Activated CD4-positive, alpha-beta T cell treated with anti-CD3 and anti-CD28 coated beads, Interleukin-2, amount 10 ng/mL, durations not matched to agents 24 days and 14 days (primary cell): ENCODE data around the gene SCN2A. TPM values are rescaled to one million over a fixed set of nuclear protein-coding genes. Genes with fewer than 3 reads are reported as not detected.
"Not testable (repeated sequence)": the region's sequence is repeated elsewhere in the genome, so short reads cannot be mapped to it uniquely, and the experiment has no call there.

Experiments used
- DNase-seq: peaks from one replicate; pipeline ENCODE4 v3.0.0; 2022
- H3K27ac Mint-ChIP-seq: one replicate; pipeline ENCODE4 v1.8.0; 2022; ENCODE audit warnings: mild to moderate bottlenecking, mixed read lengths
- H3K27me3 Mint-ChIP-seq: one replicate; pipeline ENCODE4 v1.8.0; 2022; ENCODE audit warnings: mixed read lengths
- H3K36me3 Mint-ChIP-seq: one replicate; pipeline ENCODE4 v1.8.0; 2022; ENCODE audit warnings: low read depth, mild to moderate bottlenecking, mixed read lengths
- H3K4me1 Mint-ChIP-seq: one replicate; pipeline ENCODE4 v1.8.0; 2021; ENCODE audit warnings: mixed read lengths
- H3K4me3 Mint-ChIP-seq: one replicate; pipeline ENCODE4 v1.8.0; 2022; ENCODE audit warnings: mild to moderate bottlenecking, moderate library complexity, mixed read lengths
- H3K9me3 Mint-ChIP-seq: one replicate; pipeline ENCODE4 v1.8.0; 2021; ENCODE audit warnings: mixed read lengths
- intact Hi-C: fragments of 100-400 bp; cut with micrococcal nuclease; formaldehyde crosslinking; loops from one replicate; pipeline ENCODE4 v1.15.1; 2023
- total RNA-seq: library from RNA; stranded (reverse); gene quantifications from 2 replicates; pipeline ENCODE4 v1.2.3, GENCODE V29; 2022

The SCN2A gene
- total RNA-seq, 1 donor from 2014 or later = not detected

DNA sequence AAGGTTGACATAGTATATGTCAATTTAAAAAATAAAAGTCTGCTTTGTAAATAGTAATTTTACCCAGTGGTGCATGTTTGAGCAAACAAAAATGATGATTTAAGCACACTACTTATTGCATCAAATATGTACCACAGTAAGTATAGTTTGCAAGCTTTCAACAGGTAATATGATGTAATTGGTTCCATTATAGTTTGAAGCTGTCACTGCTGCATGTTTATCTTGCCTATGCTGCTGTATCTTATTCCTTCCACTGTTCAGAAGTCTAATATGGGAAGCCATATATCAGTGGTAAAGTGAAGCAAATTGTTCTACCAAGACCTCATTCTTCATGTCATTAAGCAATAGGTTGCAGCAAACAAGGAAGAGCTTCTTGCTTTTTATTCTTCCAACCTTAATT is 151.7 kb downstream of the SCN2A start:
- H3K27me3 Mint-ChIP-seq = peaks cover 14% of the 10 kb centered on the region
- intact Hi-C loops = no loop called here
- H3K4me3 Mint-ChIP-seq = no peak overlapping the region
- no peaks in the 10 kb centered on the region for H3K9me3 Mint-ChIP-seq
- no peaks in the 10 kb centered on the region for H3K36me3 Mint-ChIP-seq
- no peak overlapping the region for H3K27ac Mint-ChIP-seq
- peaks cover 10% of the 10 kb centered on the region for H3K4me1 Mint-ChIP-seq
- DNase-seq = no peak

DNA sequence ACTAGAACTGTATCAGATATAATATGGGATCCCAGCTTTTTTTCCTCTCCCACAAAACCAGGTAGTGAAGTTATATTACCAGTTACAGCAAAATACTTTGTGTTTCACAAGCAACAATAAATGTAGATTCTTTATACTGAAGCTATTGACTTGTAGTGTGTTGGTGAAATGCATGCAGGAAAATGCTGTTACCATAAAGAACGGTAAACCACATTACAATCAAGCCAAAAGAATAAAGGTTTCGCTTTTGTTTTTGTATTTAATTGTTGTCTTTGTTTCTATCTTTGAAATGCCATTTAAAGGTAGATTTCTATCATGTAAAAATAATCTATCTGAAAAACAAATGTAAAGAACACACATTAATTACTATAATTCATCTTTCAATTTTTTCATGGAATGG is 152.6 kb downstream of the SCN2A start:
- peaks cover 16% of the 10 kb centered on the region for H3K27me3 Mint-ChIP-seq
- H3K9me3 Mint-ChIP-seq = no peaks in the 10 kb centered on the region
- peaks cover 10% of the 10 kb centered on the region for H3K4me1 Mint-ChIP-seq
- no peak for DNase-seq
- intact Hi-C loops = no loop called here
- H3K4me3 Mint-ChIP-seq = peak overlapping the region; percentile 1
- no peaks in the 10 kb centered on the region for H3K36me3 Mint-ChIP-seq
- H3K27ac Mint-ChIP-seq = no peak overlapping the region

DNA sequence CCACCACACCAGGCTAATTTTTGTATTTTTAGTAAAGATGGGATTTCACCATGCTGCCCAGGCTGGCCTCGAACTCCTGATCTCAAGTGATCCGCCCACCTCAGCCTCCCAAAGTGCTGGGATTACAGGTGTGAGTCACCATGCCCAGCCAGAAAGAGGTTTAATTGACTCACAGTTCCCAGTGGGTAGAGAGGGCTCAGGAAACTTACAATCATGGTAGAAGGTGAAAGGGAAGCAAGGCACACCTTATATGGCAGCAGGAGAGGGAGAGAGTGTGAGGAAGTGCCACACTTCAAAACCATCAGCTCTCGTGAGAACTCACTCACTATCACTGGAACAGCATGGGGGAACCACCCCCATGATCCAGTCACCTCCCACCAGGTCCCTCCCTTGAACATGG is 159.4 kb downstream of the SCN2A start:
- H3K36me3 Mint-ChIP-seq, H3K27ac Mint-ChIP-seq, H3K9me3 Mint-ChIP-seq, H3K4me3 Mint-ChIP-seq, H3K4me1 Mint-ChIP-seq, intact Hi-C loops, DNase-seq: not testable (repeated sequence)
- peaks cover 17% of the 10 kb centered on the region for H3K27me3 Mint-ChIP-seq

DNA sequence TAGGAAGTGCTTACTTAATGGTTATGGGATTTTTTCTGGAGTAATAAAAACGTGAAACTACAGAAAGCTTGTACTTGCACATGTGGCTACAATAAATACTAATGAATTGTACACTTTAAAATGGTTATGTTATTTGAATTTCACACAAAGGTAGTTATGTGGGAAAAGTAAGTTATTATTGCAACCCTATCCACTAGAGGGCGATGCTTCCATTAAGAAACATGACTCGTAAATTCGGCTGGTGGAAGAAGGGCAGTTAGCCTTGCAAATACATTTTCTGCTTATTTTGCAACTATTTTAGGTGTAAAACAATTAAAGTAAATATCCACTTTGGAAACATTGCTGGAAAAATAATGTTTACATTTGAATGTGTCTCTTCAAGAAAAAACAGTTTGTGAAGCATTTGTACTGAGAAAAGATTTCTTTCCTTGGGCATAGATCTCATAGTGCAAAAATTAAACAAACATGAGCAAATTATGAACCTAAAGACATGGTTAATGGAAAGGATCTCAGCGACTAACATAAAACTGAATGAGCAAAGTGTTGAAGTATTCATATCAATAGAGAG is 162.2 kb downstream of the SCN2A start:
- peaks cover 18% of the 10 kb centered on the region for H3K27me3 Mint-ChIP-seq
- H3K27ac Mint-ChIP-seq = no peak overlapping the region
- no peaks in the 10 kb centered on the region for H3K9me3 Mint-ChIP-seq
- peaks cover 5% of the 10 kb centered on the region for H3K4me1 Mint-ChIP-seq
- H3K36me3 Mint-ChIP-seq = no peaks in the 10 kb centered on the region
- peak; percentile 72 for DNase-seq
- intact Hi-C loops = loop anchor here (1.0 to 10.0 kb wide), 4 partner anchors 293 to 726 kb away; partner anchors contain the start of gene SCN1A
- H3K4me3 Mint-ChIP-seq = no peak overlapping the region

DNA sequence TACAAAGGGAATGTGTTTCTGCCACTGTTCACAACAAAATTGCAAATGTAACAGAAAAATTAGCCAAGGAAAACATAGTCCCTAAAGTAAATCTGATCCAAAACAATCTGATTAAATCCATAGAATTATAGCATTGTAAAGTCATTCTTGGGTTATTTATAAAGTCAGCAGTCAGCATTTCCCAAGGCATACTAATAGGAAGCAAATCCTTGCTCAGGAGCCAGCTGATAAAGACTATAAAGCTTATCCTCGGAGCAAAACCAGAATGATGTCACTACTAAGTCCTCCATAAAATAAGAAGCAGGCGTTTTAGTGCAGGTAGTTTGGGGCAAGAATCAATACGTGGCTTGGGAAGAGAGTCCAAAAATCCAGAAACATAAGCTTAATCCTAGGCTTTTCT is 162.9 kb downstream of the SCN2A start:
- Mint-ChIP-seq H3K4me1 (peaks cover 5% of the 10 kb centered on the region), H3K9me3 (no peaks in the 10 kb centered on the region), H3K4me3 (no peak overlapping the region), H3K27me3 (peaks cover 20% of the 10 kb centered on the region), H3K27ac (no peak overlapping the region), H3K36me3 (no peaks in the 10 kb centered on the region)
- intact Hi-C loops = loop anchor here (5.0 to 10.0 kb wide), 3 partner anchors 293 to 725 kb away; partner anchors contain the start of gene SCN1A
- DNase-seq = no peak

DNA sequence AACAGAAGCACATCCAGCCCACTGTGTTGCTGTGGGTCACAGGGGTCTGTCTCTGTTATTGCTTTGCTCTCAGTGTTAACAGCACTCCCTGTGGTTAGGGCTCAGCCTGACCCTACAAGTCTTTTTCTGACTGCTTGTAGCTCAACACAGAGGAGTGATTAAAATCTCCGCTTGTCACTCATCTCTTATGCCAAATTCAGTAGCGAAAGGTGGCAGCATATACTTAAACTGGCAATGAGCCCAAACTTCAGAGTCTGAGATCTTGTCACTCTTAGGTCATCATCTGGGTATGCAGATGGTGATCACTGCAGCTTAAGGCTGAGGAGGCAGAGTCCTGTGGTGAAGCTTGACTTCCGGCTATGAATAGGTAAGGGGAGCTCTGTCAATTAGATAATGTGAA is 167.0 kb downstream of the SCN2A start:
- H3K4me1 Mint-ChIP-seq = no peaks in the 10 kb centered on the region
- no peak overlapping the region for H3K4me3 Mint-ChIP-seq
- H3K36me3 Mint-ChIP-seq = no peaks in the 10 kb centered on the region
- H3K27ac Mint-ChIP-seq = no peak overlapping the region
- intact Hi-C loops = loop anchor here (10.0 kb wide), 1 partner anchor 289 kb away; no protein-coding TSS in a partner anchor
- H3K27me3 Mint-ChIP-seq = peaks cover 15% of the 10 kb centered on the region
- no peaks in the 10 kb centered on the region for H3K9me3 Mint-ChIP-seq
- no peak for DNase-seq

DNA sequence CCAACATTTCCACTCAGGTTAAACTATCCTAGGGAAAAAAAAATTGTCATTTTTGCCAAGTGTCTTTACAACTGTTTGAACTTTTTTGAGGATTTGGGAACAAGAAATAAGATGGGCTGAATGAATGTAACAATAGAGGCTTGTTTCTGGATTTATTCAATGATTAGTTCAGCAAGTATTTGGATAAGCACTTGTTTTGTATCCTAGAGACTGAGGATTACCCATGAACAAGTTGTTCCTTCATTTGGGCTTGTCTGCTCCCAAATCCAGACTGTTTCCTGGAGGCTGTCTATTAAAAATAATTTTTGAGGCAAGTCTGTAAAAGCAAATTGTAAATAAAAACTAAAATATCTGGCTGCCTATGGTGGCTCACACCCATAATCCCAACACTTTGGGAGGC is 168.3 kb downstream of the SCN2A start:
- H3K36me3 Mint-ChIP-seq = no peaks in the 10 kb centered on the region
- DNase-seq = no peak
- no peak overlapping the region for H3K27ac Mint-ChIP-seq
- no peaks in the 10 kb centered on the region for H3K9me3 Mint-ChIP-seq
- peaks cover 15% of the 10 kb centered on the region for H3K27me3 Mint-ChIP-seq
- intact Hi-C loops = loop anchor here (10.0 kb wide), 1 partner anchor 287 kb away; no protein-coding TSS in a partner anchor
- H3K4me3 Mint-ChIP-seq = no peak overlapping the region
- H3K4me1 Mint-ChIP-seq = no peaks in the 10 kb centered on the region

DNA sequence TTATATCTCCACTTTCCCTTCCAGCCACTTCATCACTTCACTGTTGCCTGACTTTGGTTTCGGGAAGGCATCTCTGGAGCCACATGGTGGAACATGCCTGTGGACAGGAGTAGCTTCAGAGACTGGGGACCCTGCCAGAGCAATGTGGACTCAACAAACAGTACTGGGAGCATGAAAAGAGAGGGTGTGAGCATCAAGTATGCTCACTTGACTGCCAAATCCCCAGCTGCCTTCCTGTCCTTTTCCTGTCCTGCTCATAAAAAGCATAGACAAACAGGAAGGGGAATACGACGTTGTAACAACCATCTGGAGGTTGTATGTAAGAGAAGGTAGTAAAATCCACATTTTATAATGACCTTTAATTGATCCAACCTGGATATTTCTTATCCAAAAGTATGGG is 169.0 kb downstream of the SCN2A start:
- Mint-ChIP-seq H3K27me3 (peaks cover 15% of the 10 kb centered on the region), H3K27ac (no peak overlapping the region), H3K4me3 (no peak overlapping the region), H3K36me3 (no peaks in the 10 kb centered on the region), H3K9me3 (no peaks in the 10 kb centered on the region), H3K4me1 (no peaks in the 10 kb centered on the region)
- DNase-seq = no peak
- intact Hi-C loops = loop anchor here (10.0 kb wide), 1 partner anchor 287 kb away; no protein-coding TSS in a partner anchor

DNA sequence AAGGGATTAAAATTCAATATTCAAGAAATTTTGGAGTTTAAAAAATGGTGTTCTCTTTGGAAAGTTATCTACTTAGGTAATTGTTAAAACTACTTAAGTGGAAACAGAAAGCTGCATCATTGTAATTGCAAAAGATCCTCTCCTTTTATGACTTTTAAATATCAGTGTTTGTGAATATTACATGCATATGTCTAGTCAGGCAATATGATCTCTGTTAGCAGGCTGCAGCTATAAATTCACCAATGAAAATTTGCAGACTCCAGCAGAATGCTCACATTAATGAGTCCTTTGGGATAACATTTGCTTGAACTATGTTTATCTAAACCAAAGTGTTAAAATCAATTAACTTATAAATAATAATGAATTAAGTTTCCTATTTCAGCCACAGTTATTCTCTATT is 171.1 kb downstream of the SCN2A start:
- no peak for DNase-seq
- H3K27ac Mint-ChIP-seq = no peak overlapping the region
- H3K36me3 Mint-ChIP-seq = no peaks in the 10 kb centered on the region
- no peaks in the 10 kb centered on the region for H3K4me1 Mint-ChIP-seq
- peaks cover 5% of the 10 kb centered on the region for H3K27me3 Mint-ChIP-seq
- intact Hi-C loops = no loop called here
- H3K4me3 Mint-ChIP-seq = no peak overlapping the region
- no peaks in the 10 kb centered on the region for H3K9me3 Mint-ChIP-seq

DNA sequence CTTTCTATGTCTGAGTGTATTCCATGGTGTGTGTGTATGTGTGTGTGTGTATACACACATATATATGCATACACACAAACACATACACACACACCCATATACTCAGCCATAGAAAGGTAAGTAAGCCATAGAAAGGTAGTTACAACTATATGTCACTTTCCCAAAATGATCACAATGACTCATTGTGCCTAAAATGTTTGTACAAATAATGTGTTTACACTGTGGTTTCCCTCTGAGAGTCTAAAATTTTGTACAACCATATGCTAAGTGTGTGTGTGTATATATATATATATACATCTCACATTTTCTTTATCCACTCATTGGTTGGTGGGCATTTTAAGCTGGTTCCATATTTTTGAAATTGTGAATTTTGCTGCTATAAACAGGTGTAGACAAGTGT is 175.0 kb downstream of the SCN2A start:
- no peak overlapping the region for H3K4me3 Mint-ChIP-seq
- intact Hi-C loops = no loop called here

DNA sequence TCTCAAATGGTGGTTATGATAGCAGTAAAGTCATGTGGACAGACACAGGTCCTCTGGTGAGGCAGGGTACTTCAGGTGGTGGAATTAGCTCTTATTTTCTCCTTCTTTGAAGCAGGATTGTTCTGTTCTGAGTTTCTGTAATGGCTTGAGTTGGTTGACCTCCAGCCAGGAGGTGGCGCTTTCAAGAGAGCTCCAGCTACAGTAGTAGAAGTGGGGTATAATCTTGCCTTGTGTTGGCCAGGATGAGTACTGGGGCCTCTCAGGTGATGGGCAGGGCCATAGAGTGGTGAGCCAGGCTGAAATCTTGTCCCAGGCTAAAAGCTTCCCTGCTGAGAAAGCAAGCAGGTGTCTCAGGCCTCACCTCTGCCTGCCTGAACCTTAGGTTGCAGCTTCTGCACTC is 177.8 kb downstream of the SCN2A start:
- Mint-ChIP-seq H3K4me3 (no peak overlapping the region), H3K27me3 (peaks cover 2% of the 10 kb centered on the region), H3K27ac (no peak overlapping the region), H3K36me3 (no peaks in the 10 kb centered on the region), H3K9me3 (no peaks in the 10 kb centered on the region), H3K4me1 (no peaks in the 10 kb centered on the region)
- no peak for DNase-seq
- intact Hi-C loops = no loop called here

More for the DNA sequence above, 175.0 kb downstream of the SCN2A start:
- Mint-ChIP-seq H3K4me1 (no peaks in the 10 kb centered on the region), H3K27me3 (peaks cover 3% of the 10 kb centered on the region), H3K36me3 (no peaks in the 10 kb centered on the region), H3K9me3 (no peaks in the 10 kb centered on the region), H3K27ac (no peak overlapping the region)
- no peak for DNase-seq

DNA sequence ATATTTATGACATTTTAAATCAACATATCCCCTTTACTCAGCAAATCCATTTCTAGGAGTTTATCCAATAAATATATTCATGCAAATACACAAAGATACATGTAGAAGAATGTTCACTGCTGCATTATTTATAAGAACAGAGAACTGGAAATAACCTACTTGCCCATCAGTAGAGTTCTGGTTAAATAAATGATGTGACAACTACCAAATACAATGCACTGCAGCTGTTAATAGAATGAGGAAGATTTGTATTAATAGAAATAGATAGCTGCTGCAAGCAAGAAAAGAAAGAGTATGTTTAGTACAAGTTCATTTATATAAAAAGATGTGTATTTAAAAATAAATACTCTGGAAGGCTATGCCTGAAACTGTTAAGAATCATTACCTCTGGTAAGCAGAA is 181.0 kb downstream of the SCN2A start:
- Mint-ChIP-seq H3K27me3 (no peaks in the 10 kb centered on the region), H3K36me3 (no peaks in the 10 kb centered on the region), H3K4me1 (no peaks in the 10 kb centered on the region), H3K9me3 (no peaks in the 10 kb centered on the region), H3K27ac (no peak overlapping the region), H3K4me3 (no peak overlapping the region)
- intact Hi-C loops = no loop called here
- DNase-seq = no peak

DNA sequence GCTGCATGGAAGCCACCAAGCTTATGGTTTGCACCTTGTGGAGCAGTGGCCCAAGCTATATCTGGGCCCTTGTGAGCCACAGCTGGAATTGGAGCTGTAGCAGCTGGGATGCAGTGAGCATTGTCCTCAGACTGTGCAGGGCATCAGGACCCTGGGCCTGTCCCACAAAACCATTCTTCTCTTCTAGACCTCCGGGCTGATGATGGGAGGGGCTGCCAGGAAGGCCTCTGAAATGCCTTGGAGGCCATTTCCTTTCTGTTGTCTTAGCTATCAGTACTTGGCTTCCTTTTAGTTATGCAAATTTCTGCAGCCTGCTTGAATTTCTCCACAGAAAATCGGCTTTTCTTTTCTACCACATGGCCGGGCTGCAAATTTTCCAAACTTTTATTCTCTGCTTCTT is 183.9 kb downstream of the SCN2A start:
- Mint-ChIP-seq H3K27ac (no peak overlapping the region), H3K27me3 (no peaks in the 10 kb centered on the region), H3K9me3 (no peaks in the 10 kb centered on the region), H3K36me3 (no peaks in the 10 kb centered on the region), H3K4me1 (no peaks in the 10 kb centered on the region), H3K4me3 (no peak overlapping the region)
- intact Hi-C loops = no loop called here
- DNase-seq = no peak

DNA sequence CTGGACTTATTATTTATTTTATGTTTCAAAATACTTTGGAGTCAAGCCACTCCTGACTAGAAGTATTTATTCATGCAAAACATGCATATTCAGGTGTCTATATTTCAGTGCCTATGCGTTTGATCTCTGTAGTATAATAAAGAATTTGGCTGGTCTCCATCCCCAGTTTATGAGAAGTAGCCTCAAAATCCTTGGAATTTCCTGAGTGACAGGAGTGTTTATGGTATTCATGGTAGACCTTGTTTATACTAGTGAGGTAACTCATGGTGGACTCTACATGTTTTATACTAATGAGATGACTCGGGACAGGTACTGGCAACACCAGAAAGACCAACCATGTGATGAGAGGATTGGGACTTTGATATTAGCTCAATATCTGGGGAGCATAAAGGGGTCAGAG is 186.3 kb downstream of the SCN2A start:
- Mint-ChIP-seq H3K4me1 (no peaks in the 10 kb centered on the region), H3K9me3 (no peaks in the 10 kb centered on the region), H3K27me3 (no peaks in the 10 kb centered on the region), H3K36me3 (no peaks in the 10 kb centered on the region), H3K27ac (no peak overlapping the region), H3K4me3 (no peak overlapping the region)
- intact Hi-C loops = no loop called here
- DNase-seq = no peak

DNA sequence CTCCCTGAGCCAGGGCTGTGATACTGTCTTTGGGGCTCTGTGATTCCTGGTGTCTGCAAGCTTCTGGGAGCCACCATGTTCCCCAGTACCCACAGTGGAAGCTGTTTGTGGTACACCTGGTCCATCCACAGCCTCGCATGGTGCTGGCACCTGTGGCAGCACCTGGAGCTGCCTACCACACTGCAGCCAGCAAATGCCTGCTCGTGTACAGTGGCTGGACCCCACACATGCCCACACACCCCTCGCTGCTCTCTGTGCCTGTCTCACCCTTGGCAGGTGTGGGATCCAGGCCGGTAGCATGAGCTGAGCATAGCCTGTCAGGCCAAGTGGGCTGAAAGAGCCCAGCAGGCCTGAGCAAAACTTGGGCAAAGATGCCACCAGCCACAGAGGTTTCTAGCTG is 188.5 kb downstream of the SCN2A start:
- H3K9me3 Mint-ChIP-seq = no peaks in the 10 kb centered on the region
- no peak overlapping the region for H3K27ac Mint-ChIP-seq
- H3K36me3 Mint-ChIP-seq = no peaks in the 10 kb centered on the region
- no peaks in the 10 kb centered on the region for H3K27me3 Mint-ChIP-seq
- intact Hi-C loops = no loop called here
- H3K4me1 Mint-ChIP-seq = no peaks in the 10 kb centered on the region
- no peak overlapping the region for H3K4me3 Mint-ChIP-seq
- no peak for DNase-seq
